ENCODE results near the gene DNAJC1. TPM values are rescaled to one million over a fixed set of nuclear protein-coding genes. Genes with fewer than 3 reads are reported as not detected.

Gene DNAJC1
- total and polyA plus RNA-seq, 3 donors from 2014 or later: 16.7 to 59.6 (median 59.0) TPM

GRCh38 chr10:21976280-21976679 lies 27.2 kb downstream of the DNAJC1 start:
- Histone ChIP-seq H3K9me3 (no peaks in the 10 kb centered on the region), H3K4me3 (no peak overlapping the region), H3K36me3 (ENCODE audit: low read depth, missing control alignments) (no peaks in the 10 kb centered on the region), H3K4me1 (peaks cover 5% of the 10 kb centered on the region), H3K27ac (no peak overlapping the region), H3K27me3 (no peaks in the 10 kb centered on the region)
- TF ChIP-seq CTCF (IDR thresholded peaks at IDR 0.05) (no peak), POLR2A (IDR thresholded peaks at IDR 0.05) (no peak)
- intact Hi-C loops (cut with DNase I; ENCODE audit: low total_unique reads): no loop called here
- WGBS, 2 donors: 94% methylated on average over 2 of the region's 2 CpGs
- DNase-seq: no peak

GRCh38 chr10:21975378-21975990 lies 28.0 kb downstream of the DNAJC1 start:
- Histone ChIP-seq H3K9me3 (no peaks in the 10 kb centered on the region), H3K4me3 (no peak overlapping the region), H3K4me1 (peaks cover 5% of the 10 kb centered on the region), H3K27me3 (no peaks in the 10 kb centered on the region), H3K27ac (no peak overlapping the region), H3K36me3 (ENCODE audit: low read depth, missing control alignments) (no peaks in the 10 kb centered on the region)
- intact Hi-C loops (cut with DNase I; ENCODE audit: low total_unique reads): no loop called here
- 67 to 80% methylated on average over 1 of the region's 1 CpG for WGBS, 2 donors
- DNase-seq: no peak
- no peak for TF ChIP-seq POLR2A (IDR thresholded peaks at IDR 0.05)
- no peak for TF ChIP-seq CTCF (IDR thresholded peaks at IDR 0.05)

GRCh38 chr10:21972584-21972983 lies 30.9 kb downstream of the DNAJC1 start:
- no peak for DNase-seq
- TF ChIP-seq CTCF (IDR thresholded peaks at IDR 0.05): no peak
- no peak for TF ChIP-seq POLR2A (IDR thresholded peaks at IDR 0.05)
- Histone ChIP-seq H3K4me1 (no peaks in the 10 kb centered on the region), H3K27me3 (no peaks in the 10 kb centered on the region), H3K36me3 (ENCODE audit: low read depth, missing control alignments) (no peaks in the 10 kb centered on the region), H3K9me3 (no peaks in the 10 kb centered on the region), H3K4me3 (no peak overlapping the region), H3K27ac (no peak overlapping the region)
- WGBS, 2 donors: 62 to 73% methylated on average over 1 of the region's 1 CpG
- intact Hi-C loops (cut with DNase I; ENCODE audit: low total_unique reads): no loop called here

GRCh38 chr10:21969326-21970287 lies 33.9 kb downstream of the DNAJC1 start:
- DNase-seq: no peak

More at GRCh38 chr10:21969326-21970287, 33.9 kb downstream of the DNAJC1 start:
- Histone ChIP-seq H3K4me3 (no peak overlapping the region), H3K27me3 (no peaks in the 10 kb centered on the region), H3K27ac (no peak overlapping the region), H3K36me3 (ENCODE audit: low read depth, missing control alignments) (no peaks in the 10 kb centered on the region), H3K4me1 (no peaks in the 10 kb centered on the region), H3K9me3 (no peaks in the 10 kb centered on the region)
- TF ChIP-seq CTCF (IDR thresholded peaks at IDR 0.05) (no peak), POLR2A (IDR thresholded peaks at IDR 0.05) (no peak)
- 94 to 95% methylated on average over 5 of the region's 5 CpGs for WGBS, 2 donors
- intact Hi-C loops (cut with DNase I; ENCODE audit: low total_unique reads): no loop called here
